ENCODE data around the gene HSP90AB1. TPM values are rescaled to one million over a fixed set of nuclear protein-coding genes. Genes with fewer than 3 reads are reported as not detected.

HSP90AB1 gene
- total and polyA plus RNA-seq, 2 experiments from 2014 or later, result 665 to 876 TPM

DNA sequence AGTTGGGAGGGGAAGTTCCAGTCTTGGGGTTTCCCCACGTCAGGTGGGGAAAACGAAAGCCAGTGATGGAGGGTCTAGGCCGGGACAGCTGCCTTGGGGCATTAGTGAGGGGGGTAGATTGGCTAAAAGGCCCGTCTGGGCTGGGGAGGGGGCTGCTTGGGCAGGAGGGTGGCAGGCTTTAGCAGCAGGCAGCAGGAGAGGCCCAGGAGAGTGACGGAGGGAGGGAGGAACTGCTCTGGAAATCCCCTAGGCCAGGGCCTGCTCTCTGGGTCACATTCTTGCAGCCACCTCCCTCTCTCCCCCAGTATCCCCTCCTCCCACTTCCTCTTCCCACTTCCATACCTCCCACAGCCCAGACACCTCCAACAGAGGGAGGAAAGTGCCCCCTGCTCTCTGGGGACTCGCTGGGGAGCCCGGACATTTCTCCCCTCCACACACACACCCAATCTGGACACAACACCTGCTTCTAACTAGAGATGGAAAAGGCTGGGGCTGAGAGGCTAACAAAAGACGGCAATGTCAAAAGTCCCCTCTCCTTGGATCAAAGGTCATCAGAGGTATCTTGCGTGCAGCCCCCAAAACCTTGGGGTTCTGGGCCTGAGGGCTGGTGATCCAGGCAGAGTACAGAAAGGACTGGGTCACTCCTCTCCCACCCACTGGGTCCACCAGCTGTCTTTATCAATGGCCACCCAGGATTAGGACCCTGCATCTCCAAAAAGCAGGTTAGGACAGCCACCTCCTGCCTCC is 16.6 kb downstream of the HSP90AB1 start:
- no peak for TF ChIP-seq CTCF (IDR thresholded peaks at IDR 0.05; ENCODE audit: low read depth, low read length)
- Histone ChIP-seq H3K27ac (no peak overlapping the region), H3K9me3 (ENCODE audit: low read depth) (no peaks in the 10 kb centered on the region), H3K27me3 (peaks cover 3% of the 10 kb centered on the region), H3K4me3 (no peak overlapping the region), H3K4me1 (ENCODE audit: low read depth) (peaks cover 6% of the 10 kb centered on the region), H3K36me3 (no peaks in the 10 kb centered on the region)
- peak in 1 of 2 donors; percentile 43 for DNase-seq (ENCODE audit: low read depth in 1 of 2, low spot score in 1 of 2)

DNA sequence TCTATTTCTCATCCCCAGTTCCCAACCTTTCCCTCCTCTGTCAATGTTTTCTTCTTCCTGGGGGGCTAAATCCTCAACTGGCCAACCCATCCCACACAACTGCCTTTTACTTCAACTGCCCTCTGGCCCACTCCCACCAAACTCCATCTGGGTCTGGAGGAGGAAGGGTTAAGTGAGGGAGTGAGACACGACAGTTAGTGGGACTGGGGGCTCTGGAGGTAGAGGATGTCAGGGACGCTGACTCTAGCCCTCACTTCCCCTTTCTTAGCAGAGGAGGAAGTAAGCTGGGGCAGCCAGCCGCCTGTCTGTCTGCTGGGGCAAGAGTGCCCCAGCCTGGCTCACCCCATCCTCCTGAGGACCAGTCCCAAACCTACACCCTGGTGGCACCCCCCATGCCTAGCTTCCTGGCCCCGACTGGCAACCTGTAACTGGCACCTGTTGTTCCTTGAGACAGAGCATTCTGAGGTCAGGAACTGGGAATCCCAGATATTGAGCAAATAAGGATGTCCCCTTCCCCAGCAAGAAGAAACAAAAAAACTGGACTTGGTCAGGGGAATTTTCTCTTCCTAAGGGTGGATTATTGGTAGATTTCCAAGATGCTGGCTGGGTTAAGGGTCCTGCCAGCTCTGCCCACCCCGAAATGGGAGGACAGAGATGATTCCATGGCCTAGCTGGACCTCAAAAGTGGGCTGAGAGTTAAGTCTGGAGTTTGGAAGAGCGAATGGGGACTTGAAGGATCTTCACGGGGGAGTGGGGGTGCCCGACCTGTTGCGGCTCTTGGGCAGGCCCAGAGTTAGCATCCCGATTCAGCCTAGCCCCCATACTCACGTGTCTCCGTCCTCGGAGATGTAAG is 17.5 kb downstream of the HSP90AB1 start:
- H3K27me3 ChIP-seq, result peaks cover 11% of the 10 kb centered on the region
- H3K9me3 ChIP-seq (ENCODE audit: low read depth), result no peaks in the 10 kb centered on the region
- H3K4me1 ChIP-seq (ENCODE audit: low read depth), result peaks cover 6% of the 10 kb centered on the region
- no peak overlapping the region for H3K27ac ChIP-seq
- DNase-seq (ENCODE audit: low read depth in 1 of 2, low spot score in 1 of 2), result no peak
- no peaks in the 10 kb centered on the region for H3K36me3 ChIP-seq
- peak overlapping the region; percentile 44 for H3K4me3 ChIP-seq
- TF ChIP-seq CTCF (IDR thresholded peaks at IDR 0.05; ENCODE audit: low read depth, low read length), result no peak

DNA sequence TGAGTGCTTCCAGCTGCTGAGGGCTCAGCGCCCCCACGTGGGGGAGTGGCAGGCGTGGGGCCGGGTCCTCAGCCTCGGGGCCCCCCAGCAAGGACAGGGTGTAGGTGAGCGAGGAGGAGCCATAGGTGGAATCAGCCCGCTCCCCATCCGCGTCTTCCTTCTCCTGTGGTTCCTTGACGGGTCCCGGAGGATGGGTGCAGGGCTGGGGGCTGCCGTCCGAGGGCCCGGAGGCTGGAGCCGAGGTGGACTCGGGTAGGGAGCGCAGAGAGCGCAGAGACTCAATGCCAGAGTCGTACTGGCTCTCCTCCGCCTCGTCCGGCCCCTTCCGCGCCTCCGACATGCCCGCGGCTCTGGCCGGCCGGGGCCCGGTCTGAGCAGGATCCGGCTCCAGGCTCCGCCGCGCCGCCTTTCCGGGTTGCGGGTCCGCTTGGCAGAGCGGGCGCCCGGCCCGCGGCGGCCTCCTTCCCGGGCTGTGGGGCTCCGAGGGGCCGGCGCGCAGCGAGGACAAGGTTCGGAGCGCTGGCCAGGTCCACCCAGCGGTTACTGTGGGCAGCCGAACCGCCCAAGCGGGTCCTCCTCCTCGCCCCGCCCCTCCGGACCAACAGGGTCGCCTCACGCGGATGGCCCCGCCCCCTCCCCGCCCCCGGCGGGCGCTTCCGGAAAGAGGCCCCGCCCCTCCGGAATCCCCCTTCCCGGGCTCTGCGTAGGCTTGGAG is 18.3 kb downstream of the HSP90AB1 start, which contains the start of gene NFKBIE:
Gene NFKBIE, minus strand, starts transcription at position 545 of the 715 bp plus-strand sequence. Its CDS starts 205 bp downstream, at position 340.
- no peaks in the 10 kb centered on the region for H3K9me3 ChIP-seq (ENCODE audit: low read depth)
- peak; percentile 94 to 95 for DNase-seq (ENCODE audit: low read depth in 1 of 2, low spot score in 1 of 2)
- H3K27me3 ChIP-seq, result peaks cover 19% of the 10 kb centered on the region
- no peaks in the 10 kb centered on the region for H3K36me3 ChIP-seq
- peak within 1 kb of the TSS; percentile 44 for H3K4me3 ChIP-seq
- peak; percentile 36 for TF ChIP-seq CTCF (IDR thresholded peaks at IDR 0.05; ENCODE audit: low read depth, low read length)
- peak within 1 kb of the TSS; percentile 32 for H3K27ac ChIP-seq
- peaks cover 6% of the 10 kb centered on the region for H3K4me1 ChIP-seq (ENCODE audit: low read depth)

GRCh38 chr6:44265722-44266233 is 18.9 kb downstream of the HSP90AB1 start:
- H3K27me3 ChIP-seq, result peaks cover 23% of the 10 kb centered on the region
- DNase-seq (ENCODE audit: low read depth in 1 of 2, low spot score in 1 of 2), result no peak
- H3K4me1 ChIP-seq (ENCODE audit: low read depth), result peaks cover 6% of the 10 kb centered on the region
- no peak for TF ChIP-seq CTCF (IDR thresholded peaks at IDR 0.05; ENCODE audit: low read depth, low read length)
- H3K9me3 ChIP-seq (ENCODE audit: low read depth), result no peaks in the 10 kb centered on the region
- no peak overlapping the region for H3K27ac ChIP-seq
- no peaks in the 10 kb centered on the region for H3K36me3 ChIP-seq
- peak overlapping the region; percentile 44 for H3K4me3 ChIP-seq

GRCh38 chr6:44266347-44266746 is 19.4 kb downstream of the HSP90AB1 start:
- Histone ChIP-seq H3K4me3 (no peak overlapping the region), H3K27ac (no peak overlapping the region), H3K36me3 (no peaks in the 10 kb centered on the region), H3K4me1 (ENCODE audit: low read depth) (peaks cover 6% of the 10 kb centered on the region), H3K27me3 (peaks cover 23% of the 10 kb centered on the region), H3K9me3 (ENCODE audit: low read depth) (no peaks in the 10 kb centered on the region)
- TF ChIP-seq CTCF (IDR thresholded peaks at IDR 0.05; ENCODE audit: low read depth, low read length), result no peak
- DNase-seq (ENCODE audit: low read depth in 1 of 2, low spot score in 1 of 2), result no peak

Measured in cardiac muscle cell (in vitro differentiated cells and primary cell).